Fibroblast of lung (primary cell): ENCODE data around the gene ASAP3.

Experiments
- CTCF ChIP-seq, 2 donors: IDR thresholded peaks in 1 of 2; conservative IDR thresholded peaks in 1 of 2; 1 replicate in 1 of 2; 2 replicates in 1 of 2; pipeline ENCODE4 v1.5.1; 2011 to 2012; ENCODE audit warnings: low read length in 2 of 2, control low read depth in 1 of 2, inconsistent platforms in 1 of 2, low read depth in 1 of 2, mild to moderate bottlenecking in 1 of 2
- EZH2 ChIP-seq: IDR thresholded peaks from 2 replicates; pipeline ENCODE4 v1.5.1; 2012; ENCODE audit warnings: low read length, control low read depth, mild to moderate bottlenecking; ENCODE audit errors: missing control alignments

GRCh38 chr1:23527366-23527765, 43.4 kb upstream of the ASAP3 start:
- TF ChIP-seq CTCF (conservative IDR thresholded peaks at IDR 0.05 in 1 of 2, IDR thresholded peaks at IDR 0.05 in 1 of 2; ENCODE audit: low read depth in 1 of 2, low read length in 2 of 2): no peak
- no peak for TF ChIP-seq EZH2
